Neutrophil (primary cell): ENCODE results near the gene STPG1.

Source experiments
- H3K27ac ChIP-seq: fragments of 200-600 bp; sonication (generic); 2 replicates; pipeline ENCODE4 v1.5.1; 2016; ENCODE audit warnings: mild to moderate bottlenecking, moderate library complexity
- H3K27me3 ChIP-seq: fragments of 200-600 bp; sonication (generic); 2 replicates; pipeline ENCODE4 v1.6.0; 2016; ENCODE audit warnings: mild to moderate bottlenecking
- H3K36me3 ChIP-seq: fragments of 200-600 bp; sonication (generic); 2 replicates; pipeline ENCODE4 v1.5.1; 2017
- H3K4me1 ChIP-seq, 2 experiments: fragments of 200-600 bp in 1 of 2; sonication (generic) in 1 of 2; 1 replicate in 1 of 2; 2 replicates in 1 of 2; pipeline versions ENCODE4 v1.5.1 to v1.6.1; 2013 to 2016; ENCODE audit warnings: low read depth in 1 of 2, low read length in 1 of 2, mild to moderate bottlenecking in 1 of 2, moderate library complexity in 1 of 2; ENCODE audit not compliant: control insufficient read depth in 1 of 2, insufficient read depth in 1 of 2
- H3K4me3 ChIP-seq, 2 experiments: fragments of 200-600 bp in 1 of 2; sonication (generic) in 1 of 2; 1 replicate in 1 of 2; 2 replicates in 1 of 2; pipeline ENCODE4 v1.5.1; 2013 to 2016; ENCODE audit warnings: low read depth in 1 of 2, low read length in 1 of 2, mild to moderate bottlenecking in 1 of 2, moderate library complexity in 1 of 2
- H3K9me3 ChIP-seq: fragments of 200-600 bp; sonication (generic); 2 replicates; pipeline ENCODE4 v1.5.1; 2016
- TF ChIP-seq, protein P1 (sequence below): fragments of 200-600 bp; sonication (generic); IDR thresholded peaks from 2 replicates; pipeline ENCODE4 v1.5.1; 2016; ENCODE audit warnings: antibody characterized with exemption

The STPG1 gene

GRCh38 chr1:24418898-24419628, 5.5 kb upstream of the STPG1 start:
- peak overlapping the region; percentile 55 for H3K27ac ChIP-seq
- H3K4me1 ChIP-seq: peaks cover 38% of the 10 kb centered on the region in 2 experiments
- no peak overlapping the region for H3K4me3 ChIP-seq
- H3K9me3 ChIP-seq: no peaks in the 10 kb centered on the region
- H3K36me3 ChIP-seq: peaks cover 27% of the 10 kb centered on the region
- no peaks in the 10 kb centered on the region for H3K27me3 ChIP-seq
- TF ChIP-seq, protein P1, sequence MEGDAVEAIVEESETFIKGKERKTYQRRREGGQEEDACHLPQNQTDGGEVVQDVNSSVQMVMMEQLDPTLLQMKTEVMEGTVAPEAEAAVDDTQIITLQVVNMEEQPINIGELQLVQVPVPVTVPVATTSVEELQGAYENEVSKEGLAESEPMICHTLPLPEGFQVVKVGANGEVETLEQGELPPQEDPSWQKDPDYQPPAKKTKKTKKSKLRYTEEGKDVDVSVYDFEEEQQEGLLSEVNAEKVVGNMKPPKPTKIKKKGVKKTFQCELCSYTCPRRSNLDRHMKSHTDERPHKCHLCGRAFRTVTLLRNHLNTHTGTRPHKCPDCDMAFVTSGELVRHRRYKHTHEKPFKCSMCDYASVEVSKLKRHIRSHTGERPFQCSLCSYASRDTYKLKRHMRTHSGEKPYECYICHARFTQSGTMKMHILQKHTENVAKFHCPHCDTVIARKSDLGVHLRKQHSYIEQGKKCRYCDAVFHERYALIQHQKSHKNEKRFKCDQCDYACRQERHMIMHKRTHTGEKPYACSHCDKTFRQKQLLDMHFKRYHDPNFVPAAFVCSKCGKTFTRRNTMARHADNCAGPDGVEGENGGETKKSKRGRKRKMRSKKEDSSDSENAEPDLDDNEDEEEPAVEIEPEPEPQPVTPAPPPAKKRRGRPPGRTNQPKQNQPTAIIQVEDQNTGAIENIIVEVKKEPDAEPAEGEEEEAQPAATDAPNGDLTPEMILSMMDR: no peak

DNA sequence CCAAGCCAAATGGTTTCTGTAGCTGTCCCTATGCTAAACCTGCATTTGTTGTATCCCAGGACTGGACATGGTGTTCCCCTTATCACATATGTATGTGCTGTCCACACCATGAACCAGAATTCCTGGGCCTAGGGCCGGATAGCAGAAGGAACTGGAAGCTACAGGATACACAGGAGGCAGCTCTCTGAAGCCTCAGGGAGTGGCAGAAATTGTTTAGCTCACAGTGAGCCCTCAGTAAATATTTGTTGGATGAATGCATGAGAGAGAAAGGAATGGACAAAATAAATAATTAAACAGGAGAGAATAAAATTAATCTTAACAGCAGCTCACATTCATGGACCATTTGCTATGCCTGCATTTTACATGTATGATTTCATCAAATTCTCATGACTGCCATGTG, 4.1 kb upstream of the STPG1 start:
- peaks cover 49 to 51% of the 10 kb centered on the region in 2 experiments for H3K4me1 ChIP-seq
- TF ChIP-seq, protein P1: no peak
- no peak overlapping the region for H3K4me3 ChIP-seq
- H3K9me3 ChIP-seq: no peaks in the 10 kb centered on the region
- H3K36me3 ChIP-seq: peaks cover 13% of the 10 kb centered on the region
- no peak overlapping the region for H3K27ac ChIP-seq
- no peaks in the 10 kb centered on the region for H3K27me3 ChIP-seq

GRCh38 chr1:24416666-24417391, 3.2 kb upstream of the STPG1 start:
- no peaks in the 10 kb centered on the region for H3K9me3 ChIP-seq
- peak overlapping the region; percentile 68 for H3K27ac ChIP-seq
- no peaks in the 10 kb centered on the region for H3K27me3 ChIP-seq
- H3K36me3 ChIP-seq: peaks cover 4% of the 10 kb centered on the region
- peak overlapping the region; percentile 77 to 89 for H3K4me3 ChIP-seq
- TF ChIP-seq, protein P1: no peak
- peaks cover 49 to 51% of the 10 kb centered on the region in 2 experiments for H3K4me1 ChIP-seq

DNA sequence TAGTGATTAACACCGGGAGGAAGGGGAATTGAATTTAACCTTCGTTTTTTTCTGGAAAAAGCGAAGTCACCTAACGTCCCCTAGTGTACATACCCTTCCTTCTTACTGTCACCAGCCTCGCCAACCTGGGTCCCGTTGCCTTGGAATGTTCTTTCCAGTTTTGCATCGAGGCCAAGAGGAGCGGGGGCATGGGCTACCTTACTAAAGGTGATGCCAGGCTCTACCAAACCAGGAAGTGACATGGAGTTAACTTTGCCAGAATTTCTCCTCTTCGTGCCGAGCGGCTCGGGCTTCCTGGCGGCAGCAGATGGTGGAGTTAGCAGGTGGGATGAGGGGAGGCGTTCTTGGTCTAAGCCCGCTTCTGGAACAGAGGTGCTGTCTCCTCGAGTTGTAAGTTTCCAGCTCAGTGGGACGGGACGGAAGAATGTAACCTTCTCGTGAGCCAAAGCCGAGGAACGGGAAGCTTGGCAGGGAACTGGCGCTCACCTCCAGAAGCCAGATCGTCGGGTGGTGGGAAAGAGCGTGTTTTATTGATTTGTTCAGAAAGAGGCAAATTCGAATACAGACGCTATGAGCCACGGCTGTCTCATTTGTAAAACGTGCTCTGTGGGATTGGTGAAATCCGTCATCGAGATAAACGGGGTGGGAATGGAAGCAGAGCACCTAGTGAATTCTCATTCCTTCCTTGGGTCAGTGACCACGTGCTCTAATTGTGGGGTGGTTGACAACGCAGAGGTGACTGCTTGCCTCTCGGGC, 2.5 kb upstream of the STPG1 start:
- TF ChIP-seq, protein P1: no peak
- H3K27me3 ChIP-seq: no peaks in the 10 kb centered on the region
- H3K4me1 ChIP-seq: peaks cover 48 to 51% of the 10 kb centered on the region in 2 experiments
- peak overlapping the region; percentile 68 for H3K27ac ChIP-seq
- H3K36me3 ChIP-seq: no peaks in the 10 kb centered on the region
- peak overlapping the region; percentile 77 to 89 for H3K4me3 ChIP-seq
- no peaks in the 10 kb centered on the region for H3K9me3 ChIP-seq

DNA sequence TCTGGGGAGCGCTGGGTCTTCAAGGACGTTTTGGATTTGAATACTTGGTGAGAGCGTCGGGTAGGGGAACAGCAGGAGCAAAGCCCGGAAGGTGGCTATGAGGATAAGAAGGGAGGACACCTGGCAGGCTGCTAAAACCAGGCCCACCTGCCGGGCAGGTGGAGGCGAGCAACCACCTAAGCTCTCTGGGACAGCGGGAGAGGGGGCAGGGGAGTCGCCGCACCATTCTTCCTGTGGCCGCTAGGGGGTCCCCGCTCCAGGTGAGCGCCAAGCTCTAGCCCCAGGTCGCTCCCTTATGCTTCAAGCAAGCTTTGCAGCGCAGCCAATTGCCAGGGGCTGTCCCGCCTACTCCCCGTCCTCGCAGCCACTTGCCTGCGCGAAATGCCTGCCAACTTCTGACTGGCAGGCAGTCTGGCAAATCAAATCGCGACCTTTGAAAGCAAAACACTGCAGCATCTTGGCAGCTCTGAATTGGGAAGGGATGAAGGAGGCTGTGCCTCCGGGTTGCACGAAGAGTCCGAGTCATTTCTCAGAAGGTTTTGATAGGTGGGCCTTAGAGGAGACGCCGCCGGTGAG, 1.8 kb upstream of the STPG1 start, which contains the start of gene NIPAL3:
NIPAL3 (plus strand) TSS at position 469 of the 576 bp plus-strand sequence. CDS start 3,746 bp downstream, outside the sequence.
- no peaks in the 10 kb centered on the region for H3K36me3 ChIP-seq
- H3K9me3 ChIP-seq: no peaks in the 10 kb centered on the region
- peak within 1 kb of the TSS; percentile 68 for H3K27ac ChIP-seq
- no peaks in the 10 kb centered on the region for H3K27me3 ChIP-seq
- peak within 1 kb of the TSS; percentile 77 to 89 for H3K4me3 ChIP-seq
- H3K4me1 ChIP-seq: peaks cover 41 to 44% of the 10 kb centered on the region in 2 experiments
- TF ChIP-seq, protein P1: peak; percentile 89
